ENCODE data around the gene TTLL7. TPM values are rescaled to one million over a fixed set of nuclear protein-coding genes. Genes with fewer than 3 reads are reported as not detected.

TTLL7 gene
- total RNA-seq, 1 donor from 2014 or later, result 0.79 TPM

DNA sequence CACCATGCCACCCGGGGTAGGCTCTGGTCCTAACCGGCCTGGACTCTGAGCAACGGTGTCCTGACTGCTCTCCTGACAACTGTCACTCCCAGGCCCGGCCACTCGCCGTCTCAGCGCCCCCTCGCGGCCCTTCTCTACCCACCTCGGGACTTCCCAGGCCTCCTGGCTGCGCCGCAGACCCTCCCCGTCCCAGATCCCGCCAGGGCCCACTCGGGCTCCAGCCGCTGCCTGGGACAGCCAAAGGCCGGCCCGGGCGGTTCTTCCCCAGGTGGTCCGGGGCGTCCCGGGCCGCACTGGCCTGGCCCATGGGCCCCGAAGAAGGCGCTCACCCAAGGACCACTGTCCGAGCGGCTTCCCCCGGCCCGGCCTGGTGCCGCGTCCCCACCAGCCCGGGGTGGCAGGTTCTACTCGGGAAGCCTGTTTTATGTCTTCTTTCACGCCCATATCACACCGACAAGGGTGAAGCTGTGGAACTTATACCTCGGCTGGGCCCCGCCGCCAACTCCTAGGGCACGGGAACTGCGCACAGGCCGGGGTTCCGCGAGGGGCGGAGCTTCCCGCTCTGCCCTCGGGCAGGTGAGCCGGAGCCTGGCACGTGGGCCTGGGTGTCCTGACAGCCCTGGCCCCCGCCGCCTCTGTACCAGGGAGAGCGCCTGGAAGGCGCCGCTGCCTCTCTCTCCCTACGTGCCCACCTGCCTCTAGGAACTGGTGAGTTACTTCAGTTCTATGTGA, 138.3 kb downstream of the TTLL7 start:
- FAIRE-seq (no peak), DNase-seq (ENCODE audit: low read depth) (peak; percentile 44)
- H3K36me3 ChIP-seq (ENCODE audit: control insufficient read depth, insufficient read depth, low read length), result no peaks in the 10 kb centered on the region
- no peaks in the 10 kb centered on the region for H3K27me3 ChIP-seq (ENCODE audit: control insufficient read depth, insufficient read depth, low read length)
- H3K4me3 ChIP-seq (ENCODE audit: low read depth, low read length), result peak overlapping the region; percentile 65
- peak; percentile 85 for TF ChIP-seq CTCF (IDR thresholded peaks at IDR 0.05; ENCODE audit: insufficient read depth, low read length, severe bottlenecking)

DNA sequence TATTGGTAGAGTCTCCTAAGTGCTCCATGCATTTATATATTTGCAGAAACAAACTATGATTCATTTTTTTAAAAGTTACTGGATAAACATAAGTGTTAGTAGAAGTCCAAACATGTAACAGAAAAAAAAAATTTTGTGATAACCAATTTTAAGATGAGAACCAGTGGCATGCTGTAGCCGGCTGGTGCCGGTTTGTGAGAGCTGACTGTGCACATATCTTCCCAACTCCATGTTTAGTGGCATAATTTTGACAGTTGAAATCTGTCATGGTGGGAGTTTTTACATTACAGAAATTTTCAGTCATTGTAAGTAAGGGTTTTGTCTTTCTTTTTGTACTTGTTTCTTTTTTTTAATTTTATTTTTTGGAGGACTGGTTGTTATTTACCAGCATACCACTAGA, 141.2 kb downstream of the TTLL7 start:
- DNase-seq (ENCODE audit: low read depth) (no peak), FAIRE-seq (no peak)
- H3K4me3 ChIP-seq (ENCODE audit: low read depth, low read length), result no peak overlapping the region
- no peaks in the 10 kb centered on the region for H3K27me3 ChIP-seq (ENCODE audit: control insufficient read depth, insufficient read depth, low read length)
- no peak for TF ChIP-seq CTCF (IDR thresholded peaks at IDR 0.05; ENCODE audit: insufficient read depth, low read length, severe bottlenecking)
- no peaks in the 10 kb centered on the region for H3K36me3 ChIP-seq (ENCODE audit: control insufficient read depth, insufficient read depth, low read length)

GRCh38 chr1:83857103-83857502, 141.8 kb downstream of the TTLL7 start:
- DNase-seq (ENCODE audit: low read depth) (peak; percentile 25), FAIRE-seq (no peak)
- H3K4me3 ChIP-seq (ENCODE audit: low read depth, low read length), result no peak overlapping the region
- H3K36me3 ChIP-seq (ENCODE audit: control insufficient read depth, insufficient read depth, low read length), result no peaks in the 10 kb centered on the region
- no peak for TF ChIP-seq CTCF (IDR thresholded peaks at IDR 0.05; ENCODE audit: insufficient read depth, low read length, severe bottlenecking)
- no peaks in the 10 kb centered on the region for H3K27me3 ChIP-seq (ENCODE audit: control insufficient read depth, insufficient read depth, low read length)

DNA sequence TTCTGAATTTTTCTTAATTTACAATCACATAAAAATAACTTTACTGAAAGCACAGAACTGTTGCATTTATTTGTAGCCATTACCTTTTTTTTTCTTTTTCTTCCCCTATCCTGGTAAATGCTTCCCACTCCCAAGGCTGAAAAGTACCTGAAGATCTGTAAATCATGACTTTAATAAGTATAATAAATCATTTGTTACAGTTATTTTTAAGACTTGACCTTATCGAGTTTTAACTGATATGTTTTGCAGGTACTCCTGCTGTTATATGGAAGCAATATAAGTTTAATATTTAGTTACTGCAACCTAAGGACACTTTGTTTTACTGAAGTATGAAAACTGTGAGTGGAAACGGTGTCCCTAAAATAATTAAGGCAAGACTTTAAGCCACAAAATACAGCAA, 142.6 kb downstream of the TTLL7 start:
- Histone ChIP-seq H3K27me3 (ENCODE audit: control insufficient read depth, insufficient read depth, low read length) (no peaks in the 10 kb centered on the region), H3K36me3 (ENCODE audit: control insufficient read depth, insufficient read depth, low read length) (no peaks in the 10 kb centered on the region), H3K4me3 (ENCODE audit: low read depth, low read length) (no peak overlapping the region)
- DNase-seq (ENCODE audit: low read depth) (no peak), FAIRE-seq (no peak)
- no peak for TF ChIP-seq CTCF (IDR thresholded peaks at IDR 0.05; ENCODE audit: insufficient read depth, low read length, severe bottlenecking)

GRCh38 chr1:83854456-83854855, 144.5 kb downstream of the TTLL7 start:
- no peaks in the 10 kb centered on the region for H3K27me3 ChIP-seq (ENCODE audit: control insufficient read depth, insufficient read depth, low read length)
- no peak overlapping the region for H3K4me3 ChIP-seq (ENCODE audit: low read depth, low read length)
- FAIRE-seq (no peak), DNase-seq (ENCODE audit: low read depth) (peak; percentile 10)
- H3K36me3 ChIP-seq (ENCODE audit: control insufficient read depth, insufficient read depth, low read length), result no peaks in the 10 kb centered on the region
- TF ChIP-seq CTCF (IDR thresholded peaks at IDR 0.05; ENCODE audit: insufficient read depth, low read length, severe bottlenecking), result no peak

DNA sequence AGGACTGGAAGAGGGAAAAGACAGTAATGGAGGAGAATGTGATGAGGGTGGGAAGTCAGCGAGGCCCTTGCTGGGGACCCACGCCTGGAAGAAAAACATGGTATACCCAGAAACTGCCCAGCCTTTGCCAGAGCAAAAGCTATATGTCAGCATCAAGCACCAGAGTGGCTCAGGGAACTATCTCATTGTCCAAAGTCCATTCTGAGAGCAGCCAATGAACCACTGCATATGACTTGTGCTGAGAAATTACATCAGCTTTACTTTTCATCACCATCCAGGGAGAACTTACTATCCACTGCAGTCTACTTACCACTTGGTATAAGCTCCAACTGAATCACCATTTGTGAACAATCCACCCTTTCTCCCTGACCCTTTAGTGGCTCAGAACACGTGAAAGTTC, 148.1 kb downstream of the TTLL7 start:
- DNase-seq (ENCODE audit: low read depth) (no peak), FAIRE-seq (peak; percentile 52)
- TF ChIP-seq CTCF (IDR thresholded peaks at IDR 0.05; ENCODE audit: insufficient read depth, low read length, severe bottlenecking), result no peak
- Histone ChIP-seq H3K36me3 (ENCODE audit: control insufficient read depth, insufficient read depth, low read length) (no peaks in the 10 kb centered on the region), H3K4me3 (ENCODE audit: low read depth, low read length) (no peak overlapping the region), H3K27me3 (ENCODE audit: control insufficient read depth, insufficient read depth, low read length) (no peaks in the 10 kb centered on the region)

All from bronchial epithelial cell (primary cell).